Glutamatergic neuron (in vitro differentiated cells): ENCODE measurements around the gene ZNF91. TPM values are rescaled to one million over a fixed set of nuclear protein-coding genes. Genes with fewer than 3 reads are reported as not detected.

ENCODE experiments used
- DNase-seq: peaks from one replicate; pipeline ENCODE4 v3.0.0; 2022
- H3K27ac Mint-ChIP-seq: one replicate; pipeline ENCODE4 v1.8.0; 2020; ENCODE audit warnings: mild to moderate bottlenecking, mixed read lengths, inconsistent platforms; ENCODE audit not compliant: unreplicated experiment
- H3K27me3 Mint-ChIP-seq: one replicate; pipeline ENCODE4 v1.8.0; 2020; ENCODE audit warnings: mild to moderate bottlenecking, moderate library complexity, mixed read lengths, inconsistent platforms; ENCODE audit not compliant: unreplicated experiment
- H3K36me3 Mint-ChIP-seq: one replicate; pipeline ENCODE4 v1.8.0; 2020; ENCODE audit warnings: mild to moderate bottlenecking, mixed read lengths, inconsistent platforms; ENCODE audit not compliant: unreplicated experiment
- H3K4me1 Mint-ChIP-seq: one replicate; pipeline ENCODE4 v1.8.0; 2020; ENCODE audit warnings: mild to moderate bottlenecking, low read depth, mixed read lengths, inconsistent platforms; ENCODE audit not compliant: unreplicated experiment
- H3K4me3 Mint-ChIP-seq: one replicate; pipeline ENCODE4 v1.8.0; 2020; ENCODE audit warnings: mild to moderate bottlenecking, mixed read lengths, inconsistent platforms; ENCODE audit not compliant: unreplicated experiment
- H3K9me3 Mint-ChIP-seq: one replicate; pipeline ENCODE4 v1.8.0; 2020; ENCODE audit warnings: mild to moderate bottlenecking, moderate library complexity, mixed read lengths, inconsistent platforms; ENCODE audit not compliant: unreplicated experiment
- long read RNA-seq: library from polyadenylated mRNA; unstranded; transcript quantifications from one replicate; pipeline ENCODE4 v2.0.0, GENCODE V29; 2020; ENCODE audit not compliant: unreplicated experiment
- total RNA-seq: library from RNA; stranded (reverse); fragmentation: NEBNext Ultra II Directional; extraction: Animal tissue kit (Norgen Biotek cat#: 25700); gene quantifications from one replicate; pipeline ENCODE4 v1.2.1, GENCODE V29; 2021; ENCODE audit not compliant: unreplicated experiment
- TF ChIP-seq, protein P1 (sequence below): fragments of 200-600 bp; sonication (generic); IDR thresholded peaks from one replicate; pipeline ENCODE4 v1.5.0; 2021; ENCODE audit not compliant: partially characterized antibody, unreplicated experiment

Gene ZNF91
- total RNA-seq, result 160 TPM
- long read RNA-seq, full-length matches to known transcripts, result 6 of 8 reads
- long read RNA-seq, partial matches to known transcripts, result 1 of 8 reads
- long read RNA-seq, other reads (novel, unspliced or antisense), result 1 of 8 reads

DNA sequence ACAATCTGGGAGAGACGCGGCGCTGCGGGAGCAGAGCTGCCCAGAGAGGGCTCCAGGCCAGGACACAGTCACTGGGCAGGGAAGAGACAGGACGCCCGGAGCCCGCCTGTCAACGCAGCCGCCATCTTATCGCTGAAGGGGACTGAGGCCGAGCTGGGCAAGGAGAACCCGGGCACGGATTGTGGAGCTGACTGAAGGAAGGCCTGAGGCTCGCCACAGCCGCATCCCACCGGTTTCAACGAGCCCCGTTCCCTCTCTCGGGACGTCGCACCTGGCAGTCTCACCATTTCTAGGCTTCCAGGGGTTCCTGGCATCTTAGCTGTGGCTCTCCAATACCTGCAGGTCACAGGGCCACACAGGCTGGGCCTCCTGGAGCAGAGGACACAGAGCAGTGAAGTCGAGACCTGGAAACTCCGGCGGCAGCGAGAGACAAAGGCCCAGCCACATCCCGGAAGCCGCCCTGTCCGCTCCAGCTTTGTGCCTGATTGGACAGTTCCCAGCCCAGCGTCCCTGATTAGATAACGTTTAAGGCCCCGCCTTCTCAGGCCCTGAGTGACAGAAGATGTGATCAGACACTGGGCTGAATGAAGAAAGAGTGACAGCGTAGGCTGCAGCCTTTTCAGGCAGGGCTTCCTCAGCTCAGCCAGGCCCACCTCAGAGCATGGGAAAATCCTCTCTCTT lies at the start of gene ZNF91:
Gene ZNF91, minus strand, starts transcription at position 431 of the 681 bp plus-strand sequence. Its CDS starts 117 bp downstream, at position 314.
- H3K36me3 Mint-ChIP-seq, result peaks cover 14% of the 10 kb centered on the region

DNA sequence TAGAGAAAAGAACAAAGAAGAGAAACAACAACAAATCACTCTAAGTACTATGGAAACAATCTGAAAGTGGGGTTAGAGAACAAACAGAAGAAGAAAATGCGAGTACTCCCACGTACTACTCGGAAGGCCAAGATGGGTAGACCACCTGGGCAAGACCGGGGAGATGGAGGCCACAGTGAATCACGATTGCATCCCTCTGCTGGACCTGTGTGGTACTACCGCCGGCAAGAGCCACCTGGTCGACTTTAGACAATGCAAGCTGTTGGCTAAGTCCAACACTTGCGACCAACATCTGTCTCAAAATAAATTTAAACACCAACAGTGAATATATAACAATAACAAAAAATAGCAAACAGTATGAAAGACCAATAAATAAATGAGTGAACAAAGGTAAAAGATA lies 45.5 kb upstream of the ZNF91 start:
- peaks cover 3% of the 10 kb centered on the region for H3K27me3 Mint-ChIP-seq
- H3K36me3 Mint-ChIP-seq, result peaks cover 50% of the 10 kb centered on the region
- TF ChIP-seq, protein P1, sequence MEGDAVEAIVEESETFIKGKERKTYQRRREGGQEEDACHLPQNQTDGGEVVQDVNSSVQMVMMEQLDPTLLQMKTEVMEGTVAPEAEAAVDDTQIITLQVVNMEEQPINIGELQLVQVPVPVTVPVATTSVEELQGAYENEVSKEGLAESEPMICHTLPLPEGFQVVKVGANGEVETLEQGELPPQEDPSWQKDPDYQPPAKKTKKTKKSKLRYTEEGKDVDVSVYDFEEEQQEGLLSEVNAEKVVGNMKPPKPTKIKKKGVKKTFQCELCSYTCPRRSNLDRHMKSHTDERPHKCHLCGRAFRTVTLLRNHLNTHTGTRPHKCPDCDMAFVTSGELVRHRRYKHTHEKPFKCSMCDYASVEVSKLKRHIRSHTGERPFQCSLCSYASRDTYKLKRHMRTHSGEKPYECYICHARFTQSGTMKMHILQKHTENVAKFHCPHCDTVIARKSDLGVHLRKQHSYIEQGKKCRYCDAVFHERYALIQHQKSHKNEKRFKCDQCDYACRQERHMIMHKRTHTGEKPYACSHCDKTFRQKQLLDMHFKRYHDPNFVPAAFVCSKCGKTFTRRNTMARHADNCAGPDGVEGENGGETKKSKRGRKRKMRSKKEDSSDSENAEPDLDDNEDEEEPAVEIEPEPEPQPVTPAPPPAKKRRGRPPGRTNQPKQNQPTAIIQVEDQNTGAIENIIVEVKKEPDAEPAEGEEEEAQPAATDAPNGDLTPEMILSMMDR, result peak; percentile 44
- H3K4me3 Mint-ChIP-seq, result no peak overlapping the region
- peak; percentile 29 for DNase-seq
- peaks cover 21% of the 10 kb centered on the region for H3K9me3 Mint-ChIP-seq
- no peaks in the 10 kb centered on the region for H3K4me1 Mint-ChIP-seq
- no peak overlapping the region for H3K27ac Mint-ChIP-seq

More for the DNA sequence above, at the start of gene ZNF91:
- H3K4me3 Mint-ChIP-seq, result peak within 1 kb of the TSS; percentile 93
- peaks cover 11% of the 10 kb centered on the region for H3K4me1 Mint-ChIP-seq
- DNase-seq, result peak; percentile 92
- peak within 1 kb of the TSS; percentile 99 for H3K27ac Mint-ChIP-seq
- peaks cover 6% of the 10 kb centered on the region for H3K27me3 Mint-ChIP-seq
- TF ChIP-seq, protein P1, result no peak
- peaks cover 11% of the 10 kb centered on the region for H3K9me3 Mint-ChIP-seq

DNA sequence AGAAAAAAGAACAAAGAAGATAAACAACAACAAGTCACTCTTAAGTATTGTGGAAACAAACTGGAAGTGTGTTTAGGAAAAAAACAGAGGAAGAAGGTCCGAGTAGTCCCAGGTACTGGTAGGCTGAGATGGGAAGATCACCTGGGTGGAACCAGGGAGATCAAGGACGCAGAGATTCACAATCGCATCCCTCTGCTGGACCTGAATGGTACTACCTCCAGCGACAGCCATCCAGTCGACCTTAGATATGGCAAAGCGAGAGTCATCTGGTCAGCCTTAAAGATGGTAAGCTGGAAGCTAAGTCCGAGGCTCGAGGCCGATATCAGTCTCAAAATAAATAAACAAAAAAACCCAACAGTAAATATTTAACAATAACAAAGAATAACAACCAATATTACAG lies 44.9 kb upstream of the ZNF91 start:
- H3K27me3 Mint-ChIP-seq, result peaks cover 3% of the 10 kb centered on the region
- DNase-seq, result no peak
- no peaks in the 10 kb centered on the region for H3K4me1 Mint-ChIP-seq
- H3K36me3 Mint-ChIP-seq, result peaks cover 50% of the 10 kb centered on the region
- H3K27ac Mint-ChIP-seq, result no peak overlapping the region
- H3K9me3 Mint-ChIP-seq, result peaks cover 21% of the 10 kb centered on the region
- TF ChIP-seq, protein P1, result no peak
- H3K4me3 Mint-ChIP-seq, result no peak overlapping the region

DNA sequence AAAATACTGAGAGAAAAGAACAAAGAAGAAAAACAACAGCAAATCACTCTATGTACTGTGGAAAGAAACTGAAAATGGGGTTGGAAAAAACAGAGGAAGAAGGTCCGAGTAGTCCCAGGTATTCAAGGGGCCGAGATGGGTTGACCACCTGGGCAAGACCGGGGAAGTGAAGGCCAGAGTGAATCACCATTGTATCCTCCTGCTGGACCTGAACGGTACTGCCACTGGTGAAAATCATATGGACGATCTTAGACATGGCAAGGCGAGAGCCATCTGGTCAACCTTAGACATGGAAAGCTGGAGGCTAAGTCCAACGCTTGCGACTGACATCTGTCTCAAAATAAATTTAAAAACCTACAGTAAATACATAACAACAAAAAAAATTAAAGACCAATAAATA lies 44.4 kb upstream of the ZNF91 start:
- Mint-ChIP-seq H3K27ac (peak overlapping the region; percentile 39), H3K27me3 (peaks cover 3% of the 10 kb centered on the region), H3K4me3 (no peak overlapping the region), H3K9me3 (peaks cover 23% of the 10 kb centered on the region), H3K4me1 (no peaks in the 10 kb centered on the region), H3K36me3 (peaks cover 54% of the 10 kb centered on the region)
- DNase-seq, result no peak
- TF ChIP-seq, protein P1, result peak; percentile 52

DNA sequence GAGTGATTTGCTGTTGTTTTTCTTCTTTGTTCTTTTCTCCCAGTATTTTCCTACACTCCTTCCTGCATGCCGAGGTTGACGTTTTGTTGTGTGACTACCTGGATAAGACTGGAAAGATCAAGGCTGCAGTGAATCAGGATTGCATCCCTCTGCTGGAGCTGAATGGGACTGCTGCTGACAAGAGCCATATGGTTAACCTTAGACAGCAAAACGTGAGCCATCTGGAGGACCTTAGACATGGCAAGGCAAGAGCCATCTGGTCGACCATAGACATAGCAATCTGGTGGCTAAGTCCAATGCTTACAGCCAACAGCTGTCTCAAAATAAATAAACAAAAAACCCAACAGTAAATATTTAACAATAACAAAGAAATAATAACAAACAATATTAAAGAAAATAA lies 42.6 kb upstream of the ZNF91 start:
- Mint-ChIP-seq H3K27me3 (peaks cover 3% of the 10 kb centered on the region), H3K27ac (peak overlapping the region; percentile 53), H3K9me3 (peaks cover 23% of the 10 kb centered on the region), H3K36me3 (peaks cover 60% of the 10 kb centered on the region), H3K4me3 (no peak overlapping the region), H3K4me1 (no peaks in the 10 kb centered on the region)
- DNase-seq, result no peak
- TF ChIP-seq, protein P1, result peak; percentile 28
